Measurements from ENCODE around the gene SERPINB2. TPM values are rescaled to one million over a fixed set of nuclear protein-coding genes. Genes with fewer than 3 reads are reported as not detected.
A peak's percentile ranks its signal among the peaks of the same experiment; 100 is the strongest.

Gene SERPINB2
- total RNA-seq, 4 donors from 2014 or later: 138 to 309 (median 189) TPM

DNA sequence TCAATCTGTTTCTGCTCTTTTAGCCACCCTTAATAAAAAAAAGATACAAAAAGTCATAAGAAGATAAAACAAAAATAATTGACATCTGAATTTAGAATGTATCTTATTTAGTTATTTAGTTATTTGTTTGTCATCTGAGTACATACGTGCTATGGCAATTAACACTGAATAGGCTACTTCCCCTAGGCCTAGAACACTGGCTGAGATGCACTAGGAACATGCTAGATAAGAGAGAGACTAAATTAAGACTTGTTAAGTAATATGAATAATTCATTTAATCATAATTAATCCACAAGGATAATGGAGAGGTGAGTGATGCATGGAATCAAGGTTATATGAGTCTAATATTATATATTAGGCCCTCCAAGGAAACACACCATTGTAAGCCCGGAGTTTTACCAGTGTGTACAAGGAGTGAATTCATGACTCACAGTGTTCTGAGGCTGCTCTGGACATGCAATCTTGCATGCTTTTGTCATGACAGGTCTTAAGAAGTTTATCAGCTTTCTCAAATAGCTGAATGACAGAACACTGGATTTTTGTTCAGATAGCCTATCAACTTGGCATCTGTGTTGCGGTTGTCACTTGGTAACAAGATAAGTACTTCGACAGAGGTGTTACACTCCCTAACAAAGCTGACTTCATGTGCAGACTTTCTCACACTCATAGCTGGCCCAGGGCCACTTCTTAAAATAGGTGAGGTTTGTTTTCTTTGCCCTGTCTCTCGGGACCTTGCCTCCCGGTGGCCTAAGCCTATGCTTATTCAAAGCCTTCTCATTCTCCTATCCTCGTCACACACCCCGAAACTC, 5.0 kb upstream of the SERPINB2 start:
- WGBS, 2 donors: 24 to 40% methylated on average over 8 of the region's 8 CpGs
- Histone ChIP-seq H3K4me1 (peaks cover 0 to 53% (median 0%) of the 10 kb centered on the region in 3 donors), H3K27ac (peak overlapping the region; percentile 28 to 82 (median 67)), H3K4me3 (no peak overlapping the region), H3K9me3 (no peaks in the 10 kb centered on the region), H3K27me3 (no peaks in the 10 kb centered on the region), H3K36me3 (no peaks in the 10 kb centered on the region)
- intact Hi-C loops (cut with DNase I): no loop called here
- TF ChIP-seq POLR2A (IDR thresholded peaks at IDR 0.05): no peak
- TF ChIP-seq, protein P1, sequence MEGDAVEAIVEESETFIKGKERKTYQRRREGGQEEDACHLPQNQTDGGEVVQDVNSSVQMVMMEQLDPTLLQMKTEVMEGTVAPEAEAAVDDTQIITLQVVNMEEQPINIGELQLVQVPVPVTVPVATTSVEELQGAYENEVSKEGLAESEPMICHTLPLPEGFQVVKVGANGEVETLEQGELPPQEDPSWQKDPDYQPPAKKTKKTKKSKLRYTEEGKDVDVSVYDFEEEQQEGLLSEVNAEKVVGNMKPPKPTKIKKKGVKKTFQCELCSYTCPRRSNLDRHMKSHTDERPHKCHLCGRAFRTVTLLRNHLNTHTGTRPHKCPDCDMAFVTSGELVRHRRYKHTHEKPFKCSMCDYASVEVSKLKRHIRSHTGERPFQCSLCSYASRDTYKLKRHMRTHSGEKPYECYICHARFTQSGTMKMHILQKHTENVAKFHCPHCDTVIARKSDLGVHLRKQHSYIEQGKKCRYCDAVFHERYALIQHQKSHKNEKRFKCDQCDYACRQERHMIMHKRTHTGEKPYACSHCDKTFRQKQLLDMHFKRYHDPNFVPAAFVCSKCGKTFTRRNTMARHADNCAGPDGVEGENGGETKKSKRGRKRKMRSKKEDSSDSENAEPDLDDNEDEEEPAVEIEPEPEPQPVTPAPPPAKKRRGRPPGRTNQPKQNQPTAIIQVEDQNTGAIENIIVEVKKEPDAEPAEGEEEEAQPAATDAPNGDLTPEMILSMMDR (IDR thresholded peaks at IDR 0.05): no peak
- DNase-seq: no peak

DNA sequence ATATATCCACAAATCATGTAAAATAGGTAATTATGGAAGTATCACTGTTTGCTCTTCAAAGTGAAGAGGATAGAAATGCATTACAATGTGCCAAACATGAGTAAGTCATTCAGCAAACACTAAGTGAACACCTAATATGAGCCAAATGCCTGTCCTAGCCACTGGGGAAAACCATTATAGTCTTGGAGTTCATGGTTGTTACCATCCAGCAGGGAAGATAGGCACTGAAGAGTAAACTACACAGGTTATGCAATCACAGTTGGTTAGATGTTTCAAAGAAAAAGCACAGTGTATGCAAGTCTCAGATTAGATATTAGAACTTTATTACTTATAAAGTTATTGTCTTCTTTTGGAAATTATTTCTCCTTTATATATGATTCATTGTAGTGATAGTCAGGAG, 3.9 kb upstream of the SERPINB2 start:
- H3K27ac ChIP-seq: peak overlapping the region in 3 of 4 donors; percentile 61 to 82 (median 73)
- H3K27me3 ChIP-seq: no peaks in the 10 kb centered on the region
- H3K4me1 ChIP-seq: peaks cover 0 to 62% (median 0%) of the 10 kb centered on the region in 3 donors
- no peak for DNase-seq
- H3K4me3 ChIP-seq: no peak overlapping the region
- no peaks in the 10 kb centered on the region for H3K9me3 ChIP-seq
- intact Hi-C loops (cut with DNase I): no loop called here
- H3K36me3 ChIP-seq: no peaks in the 10 kb centered on the region
- TF ChIP-seq POLR2A (IDR thresholded peaks at IDR 0.05): no peak
- TF ChIP-seq, protein P1 (IDR thresholded peaks at IDR 0.05): peak in 1 of 6 experiments; percentile 22

DNA sequence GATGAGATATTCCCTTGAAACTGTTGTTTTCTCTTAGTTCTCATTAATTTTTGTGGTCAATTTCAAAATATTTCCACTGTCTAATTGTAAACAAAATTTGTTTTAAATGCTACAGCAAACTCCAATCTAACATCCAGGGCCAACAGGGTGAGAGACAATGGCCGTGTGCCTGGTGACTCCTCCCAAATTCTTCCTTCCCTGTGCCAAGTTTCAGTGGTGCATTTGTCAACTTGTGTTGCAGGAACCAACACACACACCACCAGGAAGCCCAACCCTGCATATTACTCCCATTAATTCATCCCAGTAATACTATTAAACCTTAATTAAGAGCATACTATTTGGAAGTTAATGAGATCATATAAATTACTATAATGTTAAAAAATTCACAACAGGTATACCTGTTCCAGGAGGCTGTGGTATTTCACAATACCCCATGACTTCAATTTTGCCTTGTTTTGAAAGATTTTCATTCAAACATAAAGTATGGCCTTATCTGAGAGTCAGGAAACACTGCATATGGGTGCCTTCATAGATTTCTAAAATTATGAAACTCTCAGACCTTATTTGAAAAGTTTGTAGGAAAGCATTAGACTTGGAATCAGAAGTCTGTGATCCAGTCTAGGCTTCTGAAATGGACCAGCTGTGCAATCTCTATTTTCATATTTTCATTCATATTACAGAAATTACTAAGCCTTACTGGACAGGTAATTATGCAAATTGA, 1.1 kb downstream of the SERPINB2 start:
- intact Hi-C loops (cut with DNase I): no loop called here
- 10 to 16% methylated on average over 1 of the region's 1 CpG for WGBS, 2 donors
- Histone ChIP-seq H3K27me3 (no peaks in the 10 kb centered on the region), H3K9me3 (no peaks in the 10 kb centered on the region), H3K4me3 (peak overlapping the region; percentile 13 to 41 (median 33)), H3K36me3 (peaks cover 0 to 13% (median 0%) of the 10 kb centered on the region in 3 donors), H3K27ac (peak overlapping the region; percentile 23 to 82 (median 72)), H3K4me1 (peaks cover 0 to 56% (median 0%) of the 10 kb centered on the region in 3 donors)
- TF ChIP-seq, protein P1 (IDR thresholded peaks at IDR 0.05): no peak
- TF ChIP-seq POLR2A (IDR thresholded peaks at IDR 0.05): no peak
- no peak for DNase-seq

DNA sequence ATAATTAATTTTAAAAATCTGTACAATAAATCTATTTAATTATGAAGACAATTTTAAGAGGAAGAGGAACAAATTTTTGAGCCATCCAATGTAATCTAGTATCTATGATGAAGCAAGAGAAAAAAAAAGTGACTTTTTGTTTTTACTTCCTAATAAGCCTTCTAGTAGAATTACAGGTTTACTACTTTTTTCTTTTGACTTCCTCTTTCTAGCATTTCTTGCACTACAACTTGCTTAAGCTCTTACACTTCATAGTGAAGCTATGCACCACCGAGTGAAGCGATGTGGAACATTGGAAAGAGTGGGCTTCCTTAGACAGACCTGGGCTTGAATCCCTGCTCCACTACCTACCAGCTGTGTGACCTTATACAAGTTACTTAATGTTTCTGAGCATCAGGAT, 2.1 kb downstream of the SERPINB2 start:
- intact Hi-C loops (cut with DNase I): no loop called here
- Histone ChIP-seq H3K36me3 (peaks cover 0 to 23% (median 0%) of the 10 kb centered on the region in 3 donors), H3K4me1 (peaks cover 0 to 46% (median 0%) of the 10 kb centered on the region in 3 donors), H3K4me3 (peak overlapping the region in 2 of 4 donors; percentile 36 to 41), H3K27ac (peak overlapping the region in 1 of 4 donors; percentile 17), H3K27me3 (no peaks in the 10 kb centered on the region), H3K9me3 (no peaks in the 10 kb centered on the region)
- no peak for TF ChIP-seq POLR2A (IDR thresholded peaks at IDR 0.05)
- TF ChIP-seq, protein P1 (IDR thresholded peaks at IDR 0.05): no peak
- WGBS, 2 donors: 75 to 83% methylated on average over 2 of the region's 2 CpGs
- no peak for DNase-seq

Measured in esophagus squamous epithelium (tissue), 5 donors.